HG03095 (cell line): Measurements from ENCODE around the gene SERPINA3.
"Not testable (repeated sequence)": the region's sequence is repeated elsewhere in the genome, so short reads cannot be mapped to it uniquely, and the experiment has no call there.

ENCODE experiments used
- ATAC-seq: cut with Tn5 transposase; IDR thresholded peaks from one replicate; pipeline ENCODE4 v1.9.1; 2021; ENCODE audit warnings: moderate library complexity; ENCODE audit not compliant: unreplicated experiment

SERPINA3 gene

GRCh38 chr14:94584591-94585280, 27.5 kb upstream of the SERPINA3 start:
- ATAC-seq = no peak

GRCh38 chr14:94586635-94587034, 25.6 kb upstream of the SERPINA3 start:
- ATAC-seq = no peak

- ATAC-seq = no peak
These were observed 23.9 kb upstream of the SERPINA3 start for GRCh38 chr14:94588311-94588710.

- ATAC-seq = no peak
These were observed 21.1 kb upstream of the SERPINA3 start for GRCh38 chr14:94591073-94591472.

- no peak for ATAC-seq
These were observed 20.3 kb upstream of the SERPINA3 start for GRCh38 chr14:94591871-94592270.

GRCh38 chr14:94592457-94592856, 19.7 kb upstream of the SERPINA3 start:
- no peak for ATAC-seq

- no peak for ATAC-seq
These were observed 18.8 kb upstream of the SERPINA3 start for GRCh38 chr14:94593376-94593748.

- ATAC-seq = no peak
These were observed 18.3 kb upstream of the SERPINA3 start for GRCh38 chr14:94593749-94594431.

GRCh38 chr14:94594441-94594840, 17.8 kb upstream of the SERPINA3 start:
- ATAC-seq = no peak

GRCh38 chr14:94595912-94596311, 16.3 kb upstream of the SERPINA3 start:
- no peak for ATAC-seq

GRCh38 chr14:94596361-94596760, 15.8 kb upstream of the SERPINA3 start:
- no peak for ATAC-seq

GRCh38 chr14:94597788-94598187, 14.4 kb upstream of the SERPINA3 start:
- ATAC-seq = no peak

GRCh38 chr14:94598506-94598815, 13.7 kb upstream of the SERPINA3 start:
- no peak for ATAC-seq

- no peak for ATAC-seq
These were observed 13.2 kb upstream of the SERPINA3 start for GRCh38 chr14:94598816-94599655.

- no peak for ATAC-seq
These were observed 12.6 kb upstream of the SERPINA3 start for GRCh38 chr14:94599656-94600004.

GRCh38 chr14:94600148-94600545, 12.0 kb upstream of the SERPINA3 start:
- no peak for ATAC-seq

GRCh38 chr14:94601884-94602391, 10.3 kb upstream of the SERPINA3 start:
- no peak for ATAC-seq

GRCh38 chr14:94602722-94603121, 9.5 kb upstream of the SERPINA3 start:
- ATAC-seq = no peak

GRCh38 chr14:94605361-94605760, 6.8 kb upstream of the SERPINA3 start:
- no peak for ATAC-seq

GRCh38 chr14:94608966-94609365, 3.2 kb upstream of the SERPINA3 start:
- not testable (repeated sequence) for ATAC-seq

GRCh38 chr14:94611179-94611578, 1.0 kb upstream of the SERPINA3 start:
- no peak for ATAC-seq
